Thyroid gland (tissue), 4 donors: ENCODE measurements around the gene SMYD2. TPM values are rescaled to one million over a fixed set of nuclear protein-coding genes. Genes with fewer than 3 reads are reported as not detected.

Experiments
- DNase-seq, 2 donors: peaks; one replicate each; pipeline ENCODE4 v3.0.0-alpha.2; 2019
- H3K27ac ChIP-seq, 3 donors: fragments of 200-600 bp; sonication (generic); 1 replicate in 2 of 3; 2 replicates in 1 of 3; pipeline ENCODE4 v1.5.1; 2016 to 2019; ENCODE audit warnings: mild to moderate bottlenecking in 1 of 3, moderate library complexity in 1 of 3
- H3K27me3 ChIP-seq: fragments of 200-600 bp; sonication (generic); one replicate; pipeline ENCODE4 v1.5.1; 2019
- H3K36me3 ChIP-seq, 2 donors: fragments of 200-600 bp; sonication (generic); one replicate each; pipeline ENCODE4 v1.5.1; 2016 to 2019
- H3K4me1 ChIP-seq, 2 donors: fragments of 200-600 bp; sonication (generic); one replicate each; pipeline ENCODE4 v1.5.1; 2017 to 2019
- H3K4me3 ChIP-seq, 3 donors: fragments of 200-600 bp; sonication (generic); replicated peaks in 1 of 3; 1 replicate in 2 of 3; 2 replicates in 1 of 3; pipeline ENCODE4 v1.5.1; 2016; ENCODE audit warnings: mild to moderate bottlenecking in 1 of 3
- H3K9me3 ChIP-seq: fragments of 200-600 bp; sonication (generic); one replicate; pipeline ENCODE4 v1.5.1; 2017
- POLR2A ChIP-seq, 2 donors: fragments of 450-650 bp; IDR thresholded peaks; one replicate each; pipeline ENCODE4 v1.6.1; 2017; ENCODE audit warnings: antibody characterized with exemption in 2 of 2, mild to moderate bottlenecking in 2 of 2, moderate library complexity in 1 of 2
- WGBS, 2 donors: methylation state at CpG; one replicate each; pipeline ENCODE4 v1.1.5; 2017; 5-methylcytosine and 5-hydroxymethylcytosine counted together
- intact Hi-C: fragments of 100-400 bp; cut with DNase I; formaldehyde crosslinking; loops from one replicate; pipeline ENCODE4 v1.15.1; 2023
- total RNA-seq, 4 donors: library from RNA; depleted of rRNA; stranded (reverse); fragments of >200 nt; gene quantifications; one replicate each; pipeline ENCODE4 v1.2.3, GENCODE V29; 2016
- TF ChIP-seq, protein P1 (sequence below), 6 experiments: fragments of 200-600 bp in 3 of 6; fragments of 450-650 bp in 3 of 6; sonication (generic) in 3 of 6; IDR thresholded peaks; one replicate each; pipeline ENCODE4 v1.5.1; 2016 to 2019; ENCODE audit warnings: antibody characterized with exemption in 6 of 6, mild to moderate bottlenecking in 2 of 6, inconsistent platforms in 1 of 6, moderate library complexity in 1 of 6

Gene SMYD2
- total RNA-seq, 4 donors from 2014 or later: 37.6 to 56.1 (median 44.5) TPM

DNA sequence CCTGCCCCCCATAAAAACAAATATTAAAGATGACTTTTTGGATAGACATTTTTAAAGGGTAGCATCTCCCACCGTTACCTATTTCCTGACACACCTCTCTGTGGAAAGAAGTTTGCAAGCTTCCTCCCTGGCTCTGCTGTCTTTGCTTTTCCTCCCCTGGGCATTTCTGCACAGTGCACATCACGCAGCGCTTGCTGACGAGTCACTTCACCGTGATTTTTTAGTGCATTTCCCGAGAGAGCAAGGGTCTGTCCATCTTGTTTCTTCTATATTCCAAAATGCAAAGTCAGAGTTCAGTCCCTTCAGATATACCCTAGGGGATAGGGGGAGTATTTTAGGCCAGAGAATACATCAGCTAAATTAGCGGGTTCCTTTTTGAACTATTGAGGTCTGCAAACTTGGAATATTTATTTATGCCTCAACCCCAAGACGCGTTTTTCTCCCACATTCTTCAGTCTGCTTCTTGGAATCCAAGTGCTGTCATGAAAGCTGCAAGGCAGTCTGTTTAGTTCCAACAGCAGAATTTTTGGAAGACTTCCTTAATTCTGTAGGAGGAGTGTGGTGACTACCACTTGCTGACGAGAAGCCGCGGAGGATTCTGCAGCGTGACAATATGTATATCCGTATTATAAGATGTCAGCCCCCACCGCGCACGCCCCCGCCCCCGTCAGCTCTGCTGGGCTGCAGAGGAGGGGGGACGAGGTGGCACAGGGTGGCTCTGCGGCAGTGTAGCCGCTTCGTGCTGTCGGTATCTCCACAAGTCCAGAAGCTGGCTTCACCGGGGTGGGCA is 22.4 kb downstream of the SMYD2 start:
- Histone ChIP-seq H3K4me1 (peaks cover 0 to 8% of the 10 kb centered on the region in 2 donors), H3K36me3 (no peaks in the 10 kb centered on the region), H3K27me3 (no peaks in the 10 kb centered on the region), H3K4me3 (no peak overlapping the region), H3K27ac (no peak overlapping the region), H3K9me3 (no peaks in the 10 kb centered on the region)
- 72 to 80% methylated on average over 24 to 25 of the region's 25 CpGs for WGBS, 2 donors
- TF ChIP-seq, protein P1, sequence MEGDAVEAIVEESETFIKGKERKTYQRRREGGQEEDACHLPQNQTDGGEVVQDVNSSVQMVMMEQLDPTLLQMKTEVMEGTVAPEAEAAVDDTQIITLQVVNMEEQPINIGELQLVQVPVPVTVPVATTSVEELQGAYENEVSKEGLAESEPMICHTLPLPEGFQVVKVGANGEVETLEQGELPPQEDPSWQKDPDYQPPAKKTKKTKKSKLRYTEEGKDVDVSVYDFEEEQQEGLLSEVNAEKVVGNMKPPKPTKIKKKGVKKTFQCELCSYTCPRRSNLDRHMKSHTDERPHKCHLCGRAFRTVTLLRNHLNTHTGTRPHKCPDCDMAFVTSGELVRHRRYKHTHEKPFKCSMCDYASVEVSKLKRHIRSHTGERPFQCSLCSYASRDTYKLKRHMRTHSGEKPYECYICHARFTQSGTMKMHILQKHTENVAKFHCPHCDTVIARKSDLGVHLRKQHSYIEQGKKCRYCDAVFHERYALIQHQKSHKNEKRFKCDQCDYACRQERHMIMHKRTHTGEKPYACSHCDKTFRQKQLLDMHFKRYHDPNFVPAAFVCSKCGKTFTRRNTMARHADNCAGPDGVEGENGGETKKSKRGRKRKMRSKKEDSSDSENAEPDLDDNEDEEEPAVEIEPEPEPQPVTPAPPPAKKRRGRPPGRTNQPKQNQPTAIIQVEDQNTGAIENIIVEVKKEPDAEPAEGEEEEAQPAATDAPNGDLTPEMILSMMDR (IDR thresholded peaks at IDR 0.05): no peak
- TF ChIP-seq POLR2A (IDR thresholded peaks at IDR 0.05): no peak
- DNase-seq: no peak
- intact Hi-C loops: no loop called here

DNA sequence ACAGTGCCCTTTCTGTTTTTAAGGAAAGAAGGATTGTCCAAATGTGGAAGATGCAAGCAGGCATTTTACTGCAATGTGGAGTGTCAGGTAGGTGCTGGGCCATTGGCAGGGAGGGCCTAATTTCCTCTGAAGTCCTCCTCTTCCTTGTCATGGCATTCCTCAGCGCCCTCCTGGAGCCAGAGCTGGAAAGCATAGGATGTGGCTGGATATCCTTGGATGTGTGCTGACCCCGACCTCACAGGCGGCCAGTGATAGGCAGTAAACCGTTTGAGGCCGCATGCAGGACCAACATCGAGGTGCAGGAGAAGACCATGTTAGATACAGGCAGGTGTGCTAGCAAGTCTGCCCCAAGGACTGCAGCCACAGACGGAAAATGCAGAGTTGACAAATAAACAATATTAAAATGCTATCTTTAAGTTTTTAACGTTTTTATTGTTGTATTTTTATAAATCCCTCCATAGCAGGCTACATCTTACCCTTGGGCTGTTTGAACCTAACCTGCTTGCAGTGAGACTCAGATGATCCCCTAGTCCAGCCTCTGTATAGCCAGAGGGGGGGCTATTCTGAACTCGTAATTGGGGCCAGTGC is 24.3 kb downstream of the SMYD2 start:
- Histone ChIP-seq H3K4me3 (no peak overlapping the region), H3K9me3 (no peaks in the 10 kb centered on the region), H3K36me3 (no peaks in the 10 kb centered on the region), H3K4me1 (peaks cover 0 to 8% of the 10 kb centered on the region in 2 donors), H3K27ac (no peak overlapping the region), H3K27me3 (no peaks in the 10 kb centered on the region)
- WGBS, 2 donors: 93 to 94% methylated on average over 9 of the region's 9 CpGs
- DNase-seq: no peak
- intact Hi-C loops: no loop called here
- TF ChIP-seq, protein P1 (IDR thresholded peaks at IDR 0.05): no peak
- no peak for TF ChIP-seq POLR2A (IDR thresholded peaks at IDR 0.05)

DNA sequence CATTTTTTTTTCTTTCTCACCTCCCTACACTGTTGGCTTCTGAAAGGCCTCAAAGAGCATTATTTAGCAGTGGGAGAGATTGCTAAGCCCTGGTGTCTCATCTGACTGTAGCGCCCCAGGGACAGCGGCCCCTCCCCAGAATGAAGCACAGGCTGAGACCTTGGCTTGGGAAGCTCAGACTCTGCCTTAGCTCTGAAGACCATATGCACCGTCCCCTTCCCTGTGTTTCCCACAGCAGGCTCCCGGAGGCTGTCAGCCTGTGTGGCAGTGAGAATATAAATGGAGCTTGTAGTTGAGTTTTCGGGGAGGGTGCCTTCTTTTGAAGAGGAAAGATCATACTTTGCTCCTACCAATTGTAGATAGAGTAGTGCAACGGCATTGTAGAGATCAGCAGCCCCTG is 25.3 kb downstream of the SMYD2 start:
- Histone ChIP-seq H3K4me3 (no peak overlapping the region), H3K36me3 (no peaks in the 10 kb centered on the region), H3K27me3 (no peaks in the 10 kb centered on the region), H3K27ac (no peak overlapping the region), H3K9me3 (no peaks in the 10 kb centered on the region), H3K4me1 (peaks cover 0 to 5% of the 10 kb centered on the region in 2 donors)
- intact Hi-C loops: no loop called here
- DNase-seq: no peak
- WGBS, 2 donors: 96 to 97% methylated on average over 6 of the region's 6 CpGs
- TF ChIP-seq, protein P1 (IDR thresholded peaks at IDR 0.05): no peak
- no peak for TF ChIP-seq POLR2A (IDR thresholded peaks at IDR 0.05)

DNA sequence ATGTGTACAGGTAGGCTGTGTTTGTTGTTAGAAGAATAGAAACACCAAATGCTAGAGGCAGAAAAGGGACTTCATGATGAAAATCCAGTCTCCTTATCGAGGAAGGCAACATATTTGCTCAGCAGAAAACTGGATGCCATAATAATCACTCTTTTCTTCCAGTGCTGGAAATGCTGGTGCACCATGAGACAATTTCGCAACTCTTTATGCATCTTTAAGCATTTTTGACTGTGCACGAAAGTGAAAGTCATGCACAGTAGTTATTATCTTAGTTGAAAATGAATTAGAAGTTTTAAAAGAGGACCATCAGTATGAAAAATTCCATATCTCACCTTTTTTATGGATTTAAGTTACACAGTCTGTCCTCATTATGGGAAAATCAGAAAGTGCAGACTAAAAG is 29.1 kb downstream of the SMYD2 start:
- TF ChIP-seq, protein P1 (IDR thresholded peaks at IDR 0.05): no peak
- TF ChIP-seq POLR2A (IDR thresholded peaks at IDR 0.05): no peak
- 85 to 86% methylated on average over 3 of the region's 3 CpGs for WGBS, 2 donors
- no peaks in the 10 kb centered on the region for H3K27me3 ChIP-seq

More for the DNA sequence above, 29.1 kb downstream of the SMYD2 start:
- no peaks in the 10 kb centered on the region for H3K4me1 ChIP-seq
- DNase-seq: no peak
- no peaks in the 10 kb centered on the region for H3K9me3 ChIP-seq
- no peak overlapping the region for H3K4me3 ChIP-seq
- no peak overlapping the region for H3K27ac ChIP-seq
- no peaks in the 10 kb centered on the region for H3K36me3 ChIP-seq
- intact Hi-C loops: no loop called here
